ENCODE data around the gene SYTL1.

Gene SYTL1

GRCh38 chr1:27341525-27342252 lies at the start of gene SYTL1:
Gene SYTL1 (plus strand): TSS chr1:27342022. CDS start chr1:27345335, 3,313 bp downstream.
- peak; percentile 59 for DNase-seq (ENCODE audit: low read depth)

- no peak for DNase-seq (ENCODE audit: low read depth)
Observed at GRCh38 chr1:27292106-27292505, 49.7 kb upstream of the SYTL1 start.

GRCh38 chr1:27293915-27294314 lies 47.9 kb upstream of the SYTL1 start:
- no peak for DNase-seq (ENCODE audit: low read depth)

GRCh38 chr1:27296773-27297291 lies 45.0 kb upstream of the SYTL1 start:
- peak; percentile 50 for DNase-seq (ENCODE audit: low read depth)

- no peak for DNase-seq (ENCODE audit: low read depth)
Observed at GRCh38 chr1:27297903-27298302, 43.9 kb upstream of the SYTL1 start.

- no peak for DNase-seq (ENCODE audit: low read depth)
Observed at GRCh38 chr1:27298632-27299384, 43.0 kb upstream of the SYTL1 start.

GRCh38 chr1:27299385-27300271 lies 42.2 kb upstream of the SYTL1 start:
- no peak for DNase-seq (ENCODE audit: low read depth)

- peak; percentile 62 for DNase-seq (ENCODE audit: low read depth)
Observed at GRCh38 chr1:27300341-27301051, 41.3 kb upstream of the SYTL1 start.

- DNase-seq (ENCODE audit: low read depth), result no peak
Observed at GRCh38 chr1:27301052-27301422, 40.8 kb upstream of the SYTL1 start.

GRCh38 chr1:27301582-27302199 lies 40.1 kb upstream of the SYTL1 start:
- DNase-seq (ENCODE audit: low read depth), result no peak

GRCh38 chr1:27302612-27303011 lies 39.2 kb upstream of the SYTL1 start:
- no peak for DNase-seq (ENCODE audit: low read depth)

- no peak for DNase-seq (ENCODE audit: low read depth)
Observed at GRCh38 chr1:27303509-27303908, 38.3 kb upstream of the SYTL1 start.

- no peak for DNase-seq (ENCODE audit: low read depth)
Observed at GRCh38 chr1:27306071-27306470, 35.8 kb upstream of the SYTL1 start.

- no peak for DNase-seq (ENCODE audit: low read depth)
Observed at GRCh38 chr1:27306892-27307761, 34.7 kb upstream of the SYTL1 start.

GRCh38 chr1:27307874-27308598 lies 33.8 kb upstream of the SYTL1 start:
- DNase-seq (ENCODE audit: low read depth), result no peak

GRCh38 chr1:27314169-27314568 lies 27.7 kb upstream of the SYTL1 start:
- no peak for DNase-seq (ENCODE audit: low read depth)

GRCh38 chr1:27314737-27315136 lies 27.1 kb upstream of the SYTL1 start:
- no peak for DNase-seq (ENCODE audit: low read depth)

- no peak for DNase-seq (ENCODE audit: low read depth)
Observed at GRCh38 chr1:27316860-27317259, 25.0 kb upstream of the SYTL1 start.

GRCh38 chr1:27318136-27318535 lies 23.7 kb upstream of the SYTL1 start:
- DNase-seq (ENCODE audit: low read depth), result no peak

GRCh38 chr1:27318596-27318995 lies 23.2 kb upstream of the SYTL1 start:
- DNase-seq (ENCODE audit: low read depth), result no peak
